HEK293 (cell line): ENCODE measurements around the gene PRUNE2.
A peak's percentile ranks its signal among the peaks of the same experiment; 100 is the strongest.

ENCODE experiments used
- CTCF ChIA-PET: fragments of 350-600 bp; formaldehyde crosslinking; extraction: SDS; loops from one replicate; lab custom pipeline; 2021; ENCODE audit warnings: antibody characterized with exemption; lab: Yijun Ruan, JAX
- POLR2A ChIA-PET: fragments of 300-600 bp; formaldehyde crosslinking; extraction: SDS; loops from one replicate; lab custom pipeline; 2020; ENCODE audit warnings: antibody characterized with exemption, inconsistent platforms; lab: Yijun Ruan, JAX
- H3K27ac ChIP-seq: fragments of 200-500 bp; sonication (Bioruptor generic); 2 replicates; pipeline ENCODE4 v1.5.1; 2014; ENCODE audit warnings: low read depth, low read length, control low read depth, inconsistent platforms; ENCODE audit errors: extremely low read depth
- H3K36me3 ChIP-seq, 2 experiments: fragments of 200-500 bp in 1 of 2; sonication (Bioruptor generic) in 1 of 2; 1 replicate in 1 of 2; 2 replicates in 1 of 2; pipeline ENCODE4 v1.5.1; 2014 to 2017; ENCODE audit warnings: inconsistent platforms in 2 of 2, low read length in 2 of 2; ENCODE audit not compliant: control insufficient read depth in 2 of 2, insufficient read depth in 1 of 2
- H3K4me1 ChIP-seq: fragments of 200-500 bp; sonication (Bioruptor generic); 2 replicates; pipeline ENCODE4 v1.5.1; 2014; ENCODE audit warnings: mild to moderate bottlenecking, low read length, inconsistent platforms; ENCODE audit not compliant: control insufficient read depth, insufficient read depth
- H3K4me3 ChIP-seq: 2 replicates; pipeline ENCODE4 v1.5.1; 2011; ENCODE audit warnings: low read depth, mild to moderate bottlenecking, control low read depth, low read length, moderate library complexity
- H3K9me3 ChIP-seq: fragments of 200-500 bp; sonication (Bioruptor generic); 2 replicates; pipeline ENCODE4 v1.5.1; 2014; ENCODE audit warnings: low read depth, low read length, inconsistent platforms; ENCODE audit not compliant: control insufficient read depth, insufficient read depth
- REST ChIP-seq: fragments of 450-650 bp; formaldehyde crosslinking; IDR thresholded peaks from 2 replicates; pipeline ENCODE4 v1.5.1; 2016; ENCODE audit warnings: missing biosample characterization, missing genetic modification characterization
- SCRT1 ChIP-seq: fragments of 450-650 bp; formaldehyde crosslinking; IDR thresholded peaks from 2 replicates; pipeline ENCODE4 v1.5.1; 2016; ENCODE audit warnings: missing biosample characterization, missing genetic modification characterization, borderline replicate concordance
- SCRT2 ChIP-seq: fragments of 450-650 bp; formaldehyde crosslinking; IDR thresholded peaks from 2 replicates; pipeline ENCODE4 v1.5.1; 2016; ENCODE audit warnings: missing biosample characterization, missing genetic modification characterization
- ZBTB26 ChIP-seq: fragments of 450-650 bp; formaldehyde crosslinking; optimal IDR thresholded peaks from 2 replicates; pipeline ENCODE3; 2016; ENCODE audit warnings: missing biosample characterization, mild to moderate bottlenecking, missing genetic modification characterization
- ZFHX2 ChIP-seq: fragments of 450-650 bp; formaldehyde crosslinking; conservative IDR thresholded peaks from 2 replicates; pipeline ENCODE4 v1.5.1; 2016; ENCODE audit warnings: missing biosample characterization, missing genetic modification characterization
- ZNF302 ChIP-seq: fragments of 450-650 bp; formaldehyde crosslinking; IDR thresholded peaks from 2 replicates; pipeline ENCODE4 v1.5.1; 2016; ENCODE audit warnings: missing biosample characterization, missing genetic modification characterization, low read depth
- ZNF311 ChIP-seq: fragments of 450-650 bp; formaldehyde crosslinking; IDR thresholded peaks from 2 replicates; pipeline ENCODE4 v1.5.1; 2017; ENCODE audit warnings: missing biosample characterization, missing genetic modification characterization, borderline replicate concordance
- ZNF37A ChIP-seq: fragments of 450-650 bp; IDR thresholded peaks from 2 replicates; pipeline ENCODE4 v1.5.1; 2018; ENCODE audit warnings: missing biosample characterization, missing genetic modification characterization
- ZNF518A ChIP-seq: fragments of 450-650 bp; formaldehyde crosslinking; conservative IDR thresholded peaks from 2 replicates; pipeline ENCODE4 v1.5.1; 2016; ENCODE audit warnings: low read depth, missing biosample characterization, missing genetic modification characterization
- ZNF529 ChIP-seq: fragments of 450-650 bp; formaldehyde crosslinking; IDR thresholded peaks from 2 replicates; pipeline ENCODE4 v1.5.1; 2017; ENCODE audit warnings: missing genetic modification characterization, missing biosample characterization; ENCODE audit not compliant: insufficient replicate concordance
- ZNF555 ChIP-seq: fragments of 450-650 bp; formaldehyde crosslinking; conservative IDR thresholded peaks from 2 replicates; pipeline ENCODE4 v1.5.1; 2017; ENCODE audit warnings: missing biosample characterization, mild to moderate bottlenecking, missing genetic modification characterization, inconsistent platforms
- ZNF660 ChIP-seq: fragments of 450-650 bp; IDR thresholded peaks from 2 replicates; pipeline ENCODE4 v1.5.1; 2018; ENCODE audit warnings: missing biosample characterization, mild to moderate bottlenecking, missing genetic modification characterization
- ZNF670 ChIP-seq: fragments of 450-650 bp; formaldehyde crosslinking; IDR thresholded peaks from 2 replicates; pipeline ENCODE4 v1.5.1; 2016; ENCODE audit warnings: missing biosample characterization, missing genetic modification characterization, low read depth
- ZNF692 ChIP-seq: fragments of 450-650 bp; formaldehyde crosslinking; IDR thresholded peaks from 2 replicates; pipeline ENCODE4 v1.5.1; 2016; ENCODE audit warnings: missing biosample characterization, missing genetic modification characterization
- ZNF791 ChIP-seq: fragments of 450-650 bp; formaldehyde crosslinking; IDR thresholded peaks from 2 replicates; pipeline ENCODE4 v1.5.1; 2016; ENCODE audit warnings: missing biosample characterization, missing genetic modification characterization

The PRUNE2 gene

GRCh38 chr9:76586390-76587314 lies 319.3 kb downstream of the PRUNE2 start:
- CTCF ChIA-PET, result interaction anchor here (1.0 kb wide), 1 partner anchor 11 kb away, joined by 4 read pairs; no protein-coding TSS in a partner anchor
- no peaks in the 10 kb centered on the region for H3K9me3 ChIP-seq
- no peak overlapping the region for H3K4me3 ChIP-seq
- H3K4me1 ChIP-seq, result no peaks in the 10 kb centered on the region
- H3K36me3 ChIP-seq, result no peaks in the 10 kb centered on the region
- no peak overlapping the region for H3K27ac ChIP-seq
- POLR2A ChIA-PET, result no interaction called here
- 0 out of 2 replicates have a peak, but pooled peaks have one; percentile 6 for TF ChIP-seq SCRT1 (tag by site-specific recombination)
- no peak for TF ChIP-seq ZNF555 (tag by site-specific recombination)

GRCh38 chr9:76585487-76586389 lies 320.2 kb downstream of the PRUNE2 start:
- Histone ChIP-seq H3K4me3 (no peak overlapping the region), H3K36me3 (no peaks in the 10 kb centered on the region), H3K4me1 (no peaks in the 10 kb centered on the region), H3K9me3 (no peaks in the 10 kb centered on the region), H3K27ac (no peak overlapping the region)
- ChIA-PET POLR2A (no interaction called here), CTCF (interaction anchor here (1.0 kb wide), 1 partner anchor 10 kb away, joined by 4 read pairs; no protein-coding TSS in a partner anchor)
- peak; percentile 51; the same call in 1 of the 2 replicates for TF ChIP-seq SCRT1 (tag by site-specific recombination)
- no peak for TF ChIP-seq ZNF37A (tag by site-specific recombination)
- TF ChIP-seq ZNF692 (tag by site-specific recombination), result no peak
- TF ChIP-seq ZNF791, result no peak
- TF ChIP-seq SCRT2 (tag by site-specific recombination), result peak; percentile 54; the same call in 1 of the 2 replicates

GRCh38 chr9:76583256-76583655 lies 322.7 kb downstream of the PRUNE2 start:
- no peaks in the 10 kb centered on the region for H3K4me1 ChIP-seq
- CTCF ChIA-PET, result no interaction called here

More at GRCh38 chr9:76583256-76583655, 322.7 kb downstream of the PRUNE2 start:
- TF ChIP-seq ZNF302 (tag by site-specific recombination), result no peak
- TF ChIP-seq ZNF311 (tag by site-specific recombination), result no peak
- no peak for TF ChIP-seq REST (tag by site-specific recombination)
- no peak for TF ChIP-seq ZFHX2 (tag by site-specific recombination)
- no peak for TF ChIP-seq ZNF518A
- TF ChIP-seq ZNF529 (tag by site-specific recombination), result no peak
- TF ChIP-seq ZNF670 (tag by site-specific recombination), result no peak
- TF ChIP-seq ZNF660, result no peak
- no peak for TF ChIP-seq ZBTB26 (tag by site-specific recombination)
- POLR2A ChIA-PET, result no interaction called here
- Histone ChIP-seq H3K9me3 (no peaks in the 10 kb centered on the region), H3K4me3 (no peak overlapping the region), H3K27ac (no peak overlapping the region), H3K36me3 (no peaks in the 10 kb centered on the region)
